Heart right ventricle (tissue), 16 donors: ENCODE results near the gene UTP3. TPM values are rescaled to one million over a fixed set of nuclear protein-coding genes. Genes with fewer than 3 reads are reported as not detected.
"Not testable (repeated sequence)": the region's sequence is repeated elsewhere in the genome, so short reads cannot be mapped to it uniquely, and the experiment has no call there.

Experiments
- ATAC-seq, 8 donors: fragments of 200-7000 bp; cut with Tn5 transposase; one replicate each; pipeline ENCODE4 v1.9.1; 2020; ENCODE audit warnings: mild to moderate bottlenecking in 8 of 8, moderate library complexity in 8 of 8, moderate number of reproducible peaks in 1 of 8
- DNase-seq, 2 donors: peaks; one replicate each; pipeline ENCODE4 v3.0.0-alpha.2; 2020
- H3K27ac ChIP-seq, 10 donors: fragments of 200-600 bp; sonication (generic) in 2 of 10; one replicate each; pipeline versions ENCODE4 v1.5.0 to v1.8.0; 2020 to 2022; ENCODE audit warnings: mild to moderate bottlenecking in 3 of 10
- H3K27me3 ChIP-seq, 7 donors: fragments of 200-600 bp; one replicate each; pipeline ENCODE4 v1.8.0; 2021 to 2022; ENCODE audit warnings: mild to moderate bottlenecking in 2 of 7
- H3K36me3 ChIP-seq, 9 donors: fragments of 200-600 bp; sonication (generic) in 1 of 9; one replicate each; pipeline versions ENCODE4 v1.5.0 to v1.8.0; 2020 to 2022; ENCODE audit warnings: mild to moderate bottlenecking in 2 of 9
- H3K4me1 ChIP-seq, 9 donors: fragments of 200-600 bp; sonication (generic) in 1 of 9; one replicate each; pipeline versions ENCODE4 v1.5.0 to v1.8.0; 2020 to 2022; ENCODE audit warnings: mild to moderate bottlenecking in 4 of 9
- H3K4me3 ChIP-seq, 10 donors: fragments of 200-600 bp; sonication (generic) in 2 of 10; one replicate each; pipeline versions ENCODE4 v1.5.0 to v1.8.0; 2020 to 2022; ENCODE audit warnings: mild to moderate bottlenecking in 7 of 10, moderate library complexity in 2 of 10
- H3K9me3 ChIP-seq, 11 donors: fragments of 200-600 bp in 10 of 11; sonication (generic) in 2 of 11; one replicate each; pipeline versions ENCODE4 v1.5.0 to v1.8.0; 2013 to 2022; ENCODE audit warnings: mild to moderate bottlenecking in 2 of 11, control low read depth in 1 of 11, moderate library complexity in 1 of 11
- WGBS, 2 donors: extraction: QIAGEN DNeasy Blood & Tissue Kit; methylation state at CpG; one replicate each; pipeline ENCODE4 v1.1.7; 2013; ENCODE audit warnings: inconsistent platforms in 1 of 2; 5-methylcytosine and 5-hydroxymethylcytosine counted together
- intact Hi-C, 10 donors: fragments of 100-400 bp; cut with DNase I; formaldehyde crosslinking; loops; one replicate each; pipeline versions ENCODE4 v1.11.1 to v1.14.2; 2022
- polyA plus RNA-seq, 2 donors: library from polyadenylated mRNA; stranded (reverse); fragments of 200-250 nt; gene quantifications; one replicate each; pipeline ENCODE4 v1.2.3, GENCODE V29; 2013
- total RNA-seq, 10 donors: library from RNA; stranded (reverse); fragmentation: NEBNext Ultra II Directional in 3 of 10; extraction: Animal tissue kit (Norgen Biotek cat#: 25700) in 3 of 10; gene quantifications; one replicate each; pipeline versions ENCODE4 v1.2.1 to v1.2.4, GENCODE V29; 2021 to 2023
- TF ChIP-seq, protein P1 (sequence below), 9 donors: fragments of 200-600 bp; sonication (generic) in 2 of 9; IDR thresholded peaks; one replicate each; pipeline versions ENCODE4 v1.5.0 to v1.8.0; 2021 to 2022; ENCODE audit warnings: antibody characterized with exemption in 9 of 9, mild to moderate bottlenecking in 5 of 9, moderate library complexity in 1 of 9
- donor health status: Arrhythmogenic right ventricular cardiomyopathy.
- donor health status: ischemic (EF 13 %, LVEDD 7.1; RV severe dilation, severe dysfunction).
- donor health status: healthy with polysubstance abuse.
- donor health status: DM: no; HTN: yes; CAD: no.
- donor health status: DM: no; HTN: no; CAD: no.
- donor health status: ischemic (EF 25% LVEDD 6.9; RV normal size, moderate dysfunction).
- donor health status: ischemic (EF 25% LVEDD 5.7; RV mildly dilated, moderate dysfunction).
- donor health status: healthy.
- donor health status: DM: yes; HTN: yes; CAD: no.
- donor health status: Ischemic cardiomyopathy.
- donor health status: ischemic (EF 35%, LVEDD 5.7; RV mildly dilated, moderate dysfunction).
- donor health status: nonischemic (EF 11% LVEDD 7.7; RV severe dilation, severe dysfunction).
- donor health status: DM: yes; HTN: yes; CAD: no.
- donor health status: PGD.
- donor health status: ischemic (EF 29% LVEDD 5.4; RV normal size, mild dysfunction).
- donor health status: nonischemic (EF 23%, LVEDD 6.1; RV moderate dilation, normal function).

Gene UTP3
- total and polyA plus RNA-seq, 12 donors: 12.9 to 20.4 (median 17.4) TPM

DNA sequence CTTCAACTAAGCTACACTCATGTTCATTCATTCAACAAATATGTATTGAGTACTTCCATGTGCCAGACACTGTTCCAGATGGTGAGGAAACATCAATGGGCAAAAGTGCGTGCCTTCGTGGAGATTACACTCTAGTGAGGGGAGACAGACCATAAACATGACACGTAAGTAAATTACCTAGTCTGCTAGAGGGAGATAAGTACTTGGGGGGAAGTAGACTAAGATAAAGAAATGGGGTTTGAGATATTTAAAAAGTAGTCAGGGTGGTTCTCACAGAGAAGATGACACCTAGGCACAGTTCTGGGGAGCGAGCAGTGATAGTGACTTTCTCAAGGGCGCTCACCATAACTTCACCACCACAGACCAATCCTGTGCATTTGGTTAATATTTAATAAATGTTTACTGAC is 33.7 kb upstream of the UTP3 start:
- 56 to 64% methylated on average over 5 of the region's 5 CpGs for WGBS, 2 donors
- no peaks in the 10 kb centered on the region for H3K36me3 ChIP-seq
- ATAC-seq (no peak), DNase-seq (no peak)
- intact Hi-C loops: loop anchor here in 7 of 10 donors (5.0 to 10.0 kb wide), 3 partner anchors 350 to 1058 kb away; no protein-coding TSS in a partner anchor
- H3K27me3 ChIP-seq: peaks cover 0 to 5% (median 0%) of the 10 kb centered on the region in 7 donors
- H3K4me3 ChIP-seq: no peak overlapping the region
- no peak overlapping the region for H3K27ac ChIP-seq
- H3K4me1 ChIP-seq: peaks cover 0 to 3% (median 0%) of the 10 kb centered on the region in 9 donors
- H3K9me3 ChIP-seq: no peaks in the 10 kb centered on the region
- TF ChIP-seq, protein P1, sequence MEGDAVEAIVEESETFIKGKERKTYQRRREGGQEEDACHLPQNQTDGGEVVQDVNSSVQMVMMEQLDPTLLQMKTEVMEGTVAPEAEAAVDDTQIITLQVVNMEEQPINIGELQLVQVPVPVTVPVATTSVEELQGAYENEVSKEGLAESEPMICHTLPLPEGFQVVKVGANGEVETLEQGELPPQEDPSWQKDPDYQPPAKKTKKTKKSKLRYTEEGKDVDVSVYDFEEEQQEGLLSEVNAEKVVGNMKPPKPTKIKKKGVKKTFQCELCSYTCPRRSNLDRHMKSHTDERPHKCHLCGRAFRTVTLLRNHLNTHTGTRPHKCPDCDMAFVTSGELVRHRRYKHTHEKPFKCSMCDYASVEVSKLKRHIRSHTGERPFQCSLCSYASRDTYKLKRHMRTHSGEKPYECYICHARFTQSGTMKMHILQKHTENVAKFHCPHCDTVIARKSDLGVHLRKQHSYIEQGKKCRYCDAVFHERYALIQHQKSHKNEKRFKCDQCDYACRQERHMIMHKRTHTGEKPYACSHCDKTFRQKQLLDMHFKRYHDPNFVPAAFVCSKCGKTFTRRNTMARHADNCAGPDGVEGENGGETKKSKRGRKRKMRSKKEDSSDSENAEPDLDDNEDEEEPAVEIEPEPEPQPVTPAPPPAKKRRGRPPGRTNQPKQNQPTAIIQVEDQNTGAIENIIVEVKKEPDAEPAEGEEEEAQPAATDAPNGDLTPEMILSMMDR (IDR thresholded peaks at IDR 0.05): no peak

DNA sequence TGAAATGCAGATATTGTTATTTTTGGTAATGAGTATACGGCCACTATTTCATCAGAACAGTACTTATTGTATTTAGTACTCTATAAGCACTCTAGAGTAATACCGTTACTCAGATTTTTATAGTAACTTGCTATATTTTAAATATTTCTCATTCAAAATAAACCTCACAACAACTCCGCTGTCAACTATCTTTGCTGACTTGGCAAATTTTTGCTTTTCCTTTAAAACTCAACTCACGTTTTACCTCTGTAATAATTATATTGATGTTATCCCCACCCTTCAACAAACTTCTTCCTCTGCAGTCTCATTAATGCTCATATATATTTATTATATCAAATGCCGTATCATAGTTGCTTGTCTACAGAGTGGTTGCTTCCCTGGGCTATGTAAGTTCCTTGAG is 31.0 kb upstream of the UTP3 start:
- Histone ChIP-seq H3K27ac (no peak overlapping the region), H3K36me3 (no peaks in the 10 kb centered on the region), H3K4me3 (no peak overlapping the region), H3K27me3 (peaks cover 0 to 5% (median 0%) of the 10 kb centered on the region in 7 donors), H3K9me3 (no peaks in the 10 kb centered on the region), H3K4me1 (no peaks in the 10 kb centered on the region)
- intact Hi-C loops: loop anchor here in 5 of 10 donors (10.0 kb wide), 1 partner anchor 347 kb away; no protein-coding TSS in a partner anchor
- 83 to 85% methylated on average over 5 of the region's 5 CpGs for WGBS, 2 donors
- TF ChIP-seq, protein P1 (IDR thresholded peaks at IDR 0.05): no peak
- ATAC-seq: no peak
- DNase-seq: no peak

DNA sequence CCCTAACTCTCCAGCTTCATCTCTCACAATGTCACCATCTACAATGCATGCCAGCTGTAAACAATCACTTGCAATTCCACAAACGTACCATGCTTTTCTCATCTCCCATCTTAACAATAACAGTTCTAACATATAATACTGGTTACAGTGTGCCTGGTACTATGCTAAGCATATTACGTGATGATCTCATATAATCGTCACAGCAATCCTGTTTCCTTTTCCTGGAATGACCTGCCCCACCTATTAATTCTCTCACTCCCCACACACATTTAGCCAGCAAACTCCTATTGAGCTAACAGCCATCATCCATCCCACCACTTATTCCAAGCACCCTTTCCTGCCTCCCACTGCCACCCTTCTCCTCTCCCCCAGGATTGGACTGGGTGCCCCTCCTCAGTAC is 29.9 kb upstream of the UTP3 start:
- no peak for DNase-seq
- Histone ChIP-seq H3K4me1 (no peaks in the 10 kb centered on the region), H3K4me3 (no peak overlapping the region), H3K36me3 (no peaks in the 10 kb centered on the region), H3K27ac (no peak overlapping the region), H3K27me3 (peaks cover 0 to 5% (median 0%) of the 10 kb centered on the region in 7 donors), H3K9me3 (no peaks in the 10 kb centered on the region)
- TF ChIP-seq, protein P1 (IDR thresholded peaks at IDR 0.05): no peak
- no peak for ATAC-seq
- 42 to 51% methylated on average over 3 of the region's 3 CpGs for WGBS, 2 donors
- intact Hi-C loops: loop anchor here in 5 of 10 donors (10.0 kb wide), 1 partner anchor 346 kb away; no protein-coding TSS in a partner anchor

DNA sequence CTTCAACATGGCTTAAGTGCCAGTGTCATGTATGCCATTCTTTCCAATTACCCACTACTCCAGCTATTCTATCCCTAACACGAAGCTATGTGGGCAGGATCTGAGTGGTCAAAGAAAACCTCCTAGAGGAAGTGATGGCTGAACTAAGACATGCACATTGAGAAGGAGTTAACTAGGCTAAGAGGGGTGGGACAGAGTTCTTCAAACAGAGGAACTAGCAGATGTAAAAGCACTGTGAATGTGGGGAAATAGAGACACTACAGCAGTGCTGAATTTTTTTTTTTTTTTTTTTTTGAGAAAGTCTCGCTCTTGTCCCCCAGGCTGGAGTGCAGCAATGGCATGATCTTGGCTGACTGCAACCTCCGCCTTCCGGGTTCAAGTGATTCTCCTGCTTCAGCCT is 28.2 kb upstream of the UTP3 start:
- intact Hi-C loops: no loop called here
- Histone ChIP-seq H3K27me3 (no peaks in the 10 kb centered on the region), H3K27ac (no peak overlapping the region), H3K36me3 (no peaks in the 10 kb centered on the region), H3K9me3 (no peaks in the 10 kb centered on the region), H3K4me3 (no peak overlapping the region), H3K4me1 (no peaks in the 10 kb centered on the region)
- WGBS, 2 donors: 79 to 82% methylated on average over 4 of the region's 4 CpGs
- TF ChIP-seq, protein P1 (IDR thresholded peaks at IDR 0.05): no peak
- DNase-seq (no peak), ATAC-seq (no peak)

DNA sequence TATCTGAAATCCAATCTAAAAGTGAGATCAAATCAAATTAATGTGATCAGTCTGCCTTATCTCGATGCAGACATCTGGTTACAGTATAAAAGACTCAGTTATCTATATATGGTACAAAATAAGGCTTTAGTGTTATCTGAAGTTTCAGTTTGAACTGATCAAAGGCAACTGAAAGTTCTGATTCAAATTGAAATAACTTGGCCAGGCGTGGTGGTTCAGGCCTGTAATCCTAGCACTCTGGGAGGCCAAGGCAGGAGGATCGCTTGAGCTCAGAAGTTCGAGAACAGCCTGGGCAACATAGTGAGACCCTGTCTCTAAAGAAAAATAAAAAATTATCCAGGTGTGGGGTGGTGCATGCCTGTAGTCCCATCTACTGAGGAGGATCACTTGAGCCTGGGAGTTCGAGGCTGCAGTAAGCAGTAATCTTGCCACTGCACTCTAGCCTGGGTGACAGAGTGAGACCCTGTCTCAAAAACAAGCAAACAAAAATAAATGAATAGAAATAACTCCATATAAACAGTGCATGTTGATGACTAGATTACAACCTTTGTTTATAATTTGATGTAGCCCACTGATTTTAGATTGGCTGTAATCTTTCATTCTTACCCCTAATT is 26.9 kb upstream of the UTP3 start:
- H3K4me3 ChIP-seq, DNase-seq, H3K27me3 ChIP-seq, ATAC-seq, H3K9me3 ChIP-seq, intact Hi-C loops, H3K36me3 ChIP-seq, H3K27ac ChIP-seq, H3K4me1 ChIP-seq: not testable (repeated sequence)
- 88 to 91% methylated on average over 5 of the region's 5 CpGs for WGBS, 2 donors
